Measurements from ENCODE around the gene ZBTB5.

DNA sequence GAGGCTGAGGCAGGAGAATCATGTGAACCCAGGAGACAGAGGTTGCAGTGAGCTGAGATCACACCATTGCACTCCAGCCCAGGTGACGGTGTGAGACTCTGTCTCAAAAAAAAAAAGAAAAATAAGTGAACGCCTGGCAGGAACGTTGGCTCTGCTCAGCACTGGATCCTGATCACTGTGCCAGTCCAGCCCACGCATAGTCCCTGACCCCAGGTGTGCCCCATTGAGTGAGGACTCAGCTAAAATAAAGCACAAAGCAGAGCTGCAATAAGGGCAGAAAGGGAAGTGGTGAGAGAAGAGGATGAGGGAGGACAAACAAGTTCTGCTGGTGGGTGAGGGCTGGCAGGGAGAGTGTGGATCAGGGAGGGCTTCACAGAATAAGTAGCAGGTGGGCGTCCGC, 38.4 kb downstream of the ZBTB5 start:
- TF ChIP-seq, protein P1, sequence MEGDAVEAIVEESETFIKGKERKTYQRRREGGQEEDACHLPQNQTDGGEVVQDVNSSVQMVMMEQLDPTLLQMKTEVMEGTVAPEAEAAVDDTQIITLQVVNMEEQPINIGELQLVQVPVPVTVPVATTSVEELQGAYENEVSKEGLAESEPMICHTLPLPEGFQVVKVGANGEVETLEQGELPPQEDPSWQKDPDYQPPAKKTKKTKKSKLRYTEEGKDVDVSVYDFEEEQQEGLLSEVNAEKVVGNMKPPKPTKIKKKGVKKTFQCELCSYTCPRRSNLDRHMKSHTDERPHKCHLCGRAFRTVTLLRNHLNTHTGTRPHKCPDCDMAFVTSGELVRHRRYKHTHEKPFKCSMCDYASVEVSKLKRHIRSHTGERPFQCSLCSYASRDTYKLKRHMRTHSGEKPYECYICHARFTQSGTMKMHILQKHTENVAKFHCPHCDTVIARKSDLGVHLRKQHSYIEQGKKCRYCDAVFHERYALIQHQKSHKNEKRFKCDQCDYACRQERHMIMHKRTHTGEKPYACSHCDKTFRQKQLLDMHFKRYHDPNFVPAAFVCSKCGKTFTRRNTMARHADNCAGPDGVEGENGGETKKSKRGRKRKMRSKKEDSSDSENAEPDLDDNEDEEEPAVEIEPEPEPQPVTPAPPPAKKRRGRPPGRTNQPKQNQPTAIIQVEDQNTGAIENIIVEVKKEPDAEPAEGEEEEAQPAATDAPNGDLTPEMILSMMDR (conservative IDR thresholded peaks at IDR 0.05) = no peak
- TF ChIP-seq EZH2 (IDR thresholded peaks at IDR 0.05; ENCODE audit: low read depth) = no peak

Data from PC-9 (cell line).